GM23338 (cell line): Measurements from ENCODE around the gene ITFG1.

Experiments
- CREB1 ChIP-seq: fragments of 250-450 bp; sonication (Bioruptor Pico); IDR thresholded peaks from 2 replicates; pipeline ENCODE4 v1.5.0; 2020; ENCODE audit warnings: low read depth, mild to moderate bottlenecking, moderate library complexity
- EZH2 ChIP-seq: fragments of 200-600 bp; sonication (generic); IDR thresholded peaks from one replicate; pipeline ENCODE4 v1.8.0; 2017; ENCODE audit warnings: antibody characterized with exemption, mild to moderate bottlenecking, low read depth; ENCODE audit not compliant: unreplicated experiment
- EZH2phosphoT487 ChIP-seq: fragments of 200-600 bp; sonication (generic); IDR thresholded peaks from one replicate; pipeline ENCODE4 v1.8.1; 2018; ENCODE audit warnings: antibody characterized with exemption; ENCODE audit not compliant: unreplicated experiment
- NANOG ChIP-seq: IDR thresholded peaks from 2 replicates; pipeline ENCODE4 v1.6.1; 2016; ENCODE audit warnings: antibody characterized with exemption, borderline replicate concordance
- POLR2AphosphoS5 ChIP-seq: IDR thresholded peaks from 2 replicates; pipeline ENCODE4 v1.6.1; 2016; ENCODE audit warnings: antibody characterized with exemption, low read depth
- STAT1 ChIP-seq: IDR thresholded peaks from one replicate; pipeline ENCODE4 v1.6.1; 2016; ENCODE audit warnings: antibody characterized with exemption; ENCODE audit not compliant: unreplicated experiment
- ZNF331 ChIP-seq: fragments of 250-450 bp; sonication (Bioruptor Pico); IDR thresholded peaks from 2 replicates; pipeline ENCODE4 v1.5.0; 2020; ENCODE audit warnings: low read depth, mild to moderate bottlenecking, moderate library complexity
- TF ChIP-seq, protein P1 (sequence below), 2 experiments: fragments of 200-600 bp in 1 of 2; sonication (generic) in 1 of 2; conservative IDR thresholded peaks; 2 replicates each; pipeline versions ENCODE4 v1.5.1 to v1.6.1; 2016 to 2017; ENCODE audit warnings: antibody characterized with exemption in 2 of 2, low read depth in 2 of 2, mild to moderate bottlenecking in 2 of 2, moderate library complexity in 1 of 2
- TF ChIP-seq, protein P2 (sequence below): IDR thresholded peaks from one replicate; pipeline ENCODE4 v1.6.1; 2018; ENCODE audit warnings: antibody characterized with exemption; ENCODE audit not compliant: unreplicated experiment
- TF ChIP-seq, protein P3 (sequence below): fragments of 250-450 bp; sonication (Bioruptor Pico); IDR thresholded peaks from 2 replicates; pipeline ENCODE4 v1.5.0; 2020; ENCODE audit warnings: mild to moderate bottlenecking, moderate library complexity

DNA sequence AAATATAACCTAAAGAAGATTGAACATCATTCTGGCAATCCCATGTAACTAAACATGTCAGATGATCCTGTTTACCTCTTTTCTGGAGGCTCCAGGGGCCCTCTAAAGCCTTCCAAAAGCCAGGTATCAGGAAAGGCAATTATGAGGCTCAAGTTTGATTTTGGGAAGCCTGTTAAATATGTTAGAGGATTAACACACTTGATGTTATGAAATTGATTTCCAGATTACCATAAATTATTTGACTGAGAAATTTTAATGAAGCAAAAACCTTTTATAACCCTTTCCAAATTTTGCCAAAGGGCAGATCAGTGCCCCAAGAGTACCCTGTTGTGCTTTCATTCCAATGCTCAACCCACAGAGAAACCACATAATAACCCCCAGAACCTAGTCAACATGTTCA is 29.6 kb upstream of the ITFG1 start:
- TF ChIP-seq EZH2 (no peak), EZH2phosphoT487 (no peak), CREB1 (CRISPR knock-in tag) (no peak), POLR2AphosphoS5 (no peak), ZNF331 (CRISPR knock-in tag) (no peak), STAT1 (no peak), NANOG (no peak)
- TF ChIP-seq, protein P1, sequence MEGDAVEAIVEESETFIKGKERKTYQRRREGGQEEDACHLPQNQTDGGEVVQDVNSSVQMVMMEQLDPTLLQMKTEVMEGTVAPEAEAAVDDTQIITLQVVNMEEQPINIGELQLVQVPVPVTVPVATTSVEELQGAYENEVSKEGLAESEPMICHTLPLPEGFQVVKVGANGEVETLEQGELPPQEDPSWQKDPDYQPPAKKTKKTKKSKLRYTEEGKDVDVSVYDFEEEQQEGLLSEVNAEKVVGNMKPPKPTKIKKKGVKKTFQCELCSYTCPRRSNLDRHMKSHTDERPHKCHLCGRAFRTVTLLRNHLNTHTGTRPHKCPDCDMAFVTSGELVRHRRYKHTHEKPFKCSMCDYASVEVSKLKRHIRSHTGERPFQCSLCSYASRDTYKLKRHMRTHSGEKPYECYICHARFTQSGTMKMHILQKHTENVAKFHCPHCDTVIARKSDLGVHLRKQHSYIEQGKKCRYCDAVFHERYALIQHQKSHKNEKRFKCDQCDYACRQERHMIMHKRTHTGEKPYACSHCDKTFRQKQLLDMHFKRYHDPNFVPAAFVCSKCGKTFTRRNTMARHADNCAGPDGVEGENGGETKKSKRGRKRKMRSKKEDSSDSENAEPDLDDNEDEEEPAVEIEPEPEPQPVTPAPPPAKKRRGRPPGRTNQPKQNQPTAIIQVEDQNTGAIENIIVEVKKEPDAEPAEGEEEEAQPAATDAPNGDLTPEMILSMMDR (conservative IDR thresholded peaks at IDR 0.05; ENCODE audit: low read depth in 2 of 2) = no peak
- TF ChIP-seq, protein P2, sequence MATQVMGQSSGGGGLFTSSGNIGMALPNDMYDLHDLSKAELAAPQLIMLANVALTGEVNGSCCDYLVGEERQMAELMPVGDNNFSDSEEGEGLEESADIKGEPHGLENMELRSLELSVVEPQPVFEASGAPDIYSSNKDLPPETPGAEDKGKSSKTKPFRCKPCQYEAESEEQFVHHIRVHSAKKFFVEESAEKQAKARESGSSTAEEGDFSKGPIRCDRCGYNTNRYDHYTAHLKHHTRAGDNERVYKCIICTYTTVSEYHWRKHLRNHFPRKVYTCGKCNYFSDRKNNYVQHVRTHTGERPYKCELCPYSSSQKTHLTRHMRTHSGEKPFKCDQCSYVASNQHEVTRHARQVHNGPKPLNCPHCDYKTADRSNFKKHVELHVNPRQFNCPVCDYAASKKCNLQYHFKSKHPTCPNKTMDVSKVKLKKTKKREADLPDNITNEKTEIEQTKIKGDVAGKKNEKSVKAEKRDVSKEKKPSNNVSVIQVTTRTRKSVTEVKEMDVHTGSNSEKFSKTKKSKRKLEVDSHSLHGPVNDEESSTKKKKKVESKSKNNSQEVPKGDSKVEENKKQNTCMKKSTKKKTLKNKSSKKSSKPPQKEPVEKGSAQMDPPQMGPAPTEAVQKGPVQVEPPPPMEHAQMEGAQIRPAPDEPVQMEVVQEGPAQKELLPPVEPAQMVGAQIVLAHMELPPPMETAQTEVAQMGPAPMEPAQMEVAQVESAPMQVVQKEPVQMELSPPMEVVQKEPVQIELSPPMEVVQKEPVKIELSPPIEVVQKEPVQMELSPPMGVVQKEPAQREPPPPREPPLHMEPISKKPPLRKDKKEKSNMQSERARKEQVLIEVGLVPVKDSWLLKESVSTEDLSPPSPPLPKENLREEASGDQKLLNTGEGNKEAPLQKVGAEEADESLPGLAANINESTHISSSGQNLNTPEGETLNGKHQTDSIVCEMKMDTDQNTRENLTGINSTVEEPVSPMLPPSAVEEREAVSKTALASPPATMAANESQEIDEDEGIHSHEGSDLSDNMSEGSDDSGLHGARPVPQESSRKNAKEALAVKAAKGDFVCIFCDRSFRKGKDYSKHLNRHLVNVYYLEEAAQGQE = no peak
- TF ChIP-seq, protein P3, sequence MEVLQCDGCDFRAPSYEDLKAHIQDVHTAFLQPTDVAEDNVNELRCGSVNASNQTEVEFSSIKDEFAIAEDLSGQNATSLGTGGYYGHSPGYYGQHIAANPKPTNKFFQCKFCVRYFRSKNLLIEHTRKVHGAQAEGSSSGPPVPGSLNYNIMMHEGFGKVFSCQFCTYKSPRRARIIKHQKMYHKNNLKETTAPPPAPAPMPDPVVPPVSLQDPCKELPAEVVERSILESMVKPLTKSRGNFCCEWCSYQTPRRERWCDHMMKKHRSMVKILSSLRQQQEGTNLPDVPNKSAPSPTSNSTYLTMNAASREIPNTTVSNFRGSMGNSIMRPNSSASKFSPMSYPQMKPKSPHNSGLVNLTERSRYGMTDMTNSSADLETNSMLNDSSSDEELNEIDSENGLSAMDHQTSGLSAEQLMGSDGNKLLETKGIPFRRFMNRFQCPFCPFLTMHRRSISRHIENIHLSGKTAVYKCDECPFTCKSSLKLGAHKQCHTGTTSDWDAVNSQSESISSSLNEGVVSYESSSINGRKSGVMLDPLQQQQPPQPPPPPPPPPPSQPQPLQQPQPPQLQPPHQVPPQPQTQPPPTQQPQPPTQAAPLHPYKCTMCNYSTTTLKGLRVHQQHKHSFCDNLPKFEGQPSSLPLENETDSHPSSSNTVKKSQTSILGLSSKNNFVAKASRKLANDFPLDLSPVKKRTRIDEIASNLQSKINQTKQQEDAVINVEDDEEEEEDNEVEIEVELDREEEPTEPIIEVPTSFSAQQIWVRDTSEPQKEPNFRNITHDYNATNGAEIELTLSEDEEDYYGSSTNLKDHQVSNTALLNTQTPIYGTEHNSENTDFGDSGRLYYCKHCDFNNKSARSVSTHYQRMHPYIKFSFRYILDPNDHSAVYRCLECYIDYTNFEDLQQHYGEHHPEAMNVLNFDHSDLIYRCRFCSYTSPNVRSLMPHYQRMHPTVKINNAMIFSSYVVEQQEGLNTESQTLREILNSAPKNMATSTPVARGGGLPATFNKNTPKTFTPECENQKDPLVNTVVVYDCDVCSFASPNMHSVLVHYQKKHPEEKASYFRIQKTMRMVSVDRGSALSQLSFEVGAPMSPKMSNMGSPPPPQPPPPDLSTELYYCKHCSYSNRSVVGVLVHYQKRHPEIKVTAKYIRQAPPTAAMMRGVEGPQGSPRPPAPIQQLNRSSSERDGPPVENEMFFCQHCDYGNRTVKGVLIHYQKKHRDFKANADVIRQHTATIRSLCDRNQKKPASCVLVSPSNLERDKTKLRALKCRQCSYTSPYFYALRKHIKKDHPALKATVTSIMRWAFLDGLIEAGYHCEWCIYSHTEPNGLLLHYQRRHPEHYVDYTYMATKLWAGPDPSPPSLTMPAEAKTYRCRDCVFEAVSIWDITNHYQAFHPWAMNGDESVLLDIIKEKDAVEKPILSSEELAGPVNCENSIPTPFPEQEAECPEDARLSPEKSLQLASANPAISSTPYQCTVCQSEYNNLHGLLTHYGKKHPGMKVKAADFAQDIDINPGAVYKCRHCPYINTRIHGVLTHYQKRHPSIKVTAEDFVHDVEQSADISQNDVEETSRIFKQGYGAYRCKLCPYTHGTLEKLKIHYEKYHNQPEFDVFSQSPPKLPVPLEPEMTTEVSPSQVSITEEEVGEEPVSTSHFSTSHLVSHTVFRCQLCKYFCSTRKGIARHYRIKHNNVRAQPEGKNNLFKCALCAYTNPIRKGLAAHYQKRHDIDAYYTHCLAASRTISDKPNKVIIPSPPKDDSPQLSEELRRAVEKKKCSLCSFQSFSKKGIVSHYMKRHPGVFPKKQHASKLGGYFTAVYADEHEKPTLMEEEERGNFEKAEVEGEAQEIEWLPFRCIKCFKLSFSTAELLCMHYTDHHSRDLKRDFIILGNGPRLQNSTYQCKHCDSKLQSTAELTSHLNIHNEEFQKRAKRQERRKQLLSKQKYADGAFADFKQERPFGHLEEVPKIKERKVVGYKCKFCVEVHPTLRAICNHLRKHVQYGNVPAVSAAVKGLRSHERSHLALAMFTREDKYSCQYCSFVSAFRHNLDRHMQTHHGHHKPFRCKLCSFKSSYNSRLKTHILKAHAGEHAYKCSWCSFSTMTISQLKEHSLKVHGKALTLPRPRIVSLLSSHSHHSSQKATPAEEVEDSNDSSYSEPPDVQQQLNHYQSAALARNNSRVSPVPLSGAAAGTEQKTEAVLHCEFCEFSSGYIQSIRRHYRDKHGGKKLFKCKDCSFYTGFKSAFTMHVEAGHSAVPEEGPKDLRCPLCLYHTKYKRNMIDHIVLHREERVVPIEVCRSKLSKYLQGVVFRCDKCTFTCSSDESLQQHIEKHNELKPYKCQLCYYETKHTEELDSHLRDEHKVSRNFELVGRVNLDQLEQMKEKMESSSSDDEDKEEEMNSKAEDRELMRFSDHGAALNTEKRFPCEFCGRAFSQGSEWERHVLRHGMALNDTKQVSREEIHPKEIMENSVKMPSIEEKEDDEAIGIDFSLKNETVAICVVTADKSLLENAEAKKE (CRISPR knock-in tag) = no peak
